ENCODE data around the gene TMEM30A.

The TMEM30A gene

GRCh38 chr6:75283907-75284631 lies 523 bp downstream of the TMEM30A start:
- Histone ChIP-seq H3K4me1 (ENCODE audit: insufficient read depth, poor library complexity, severe bottlenecking) (peaks cover 59% of the 10 kb centered on the region), H3K9me3 (ENCODE audit: severe bottlenecking) (no peaks in the 10 kb centered on the region), H3K4me3 (ENCODE audit: severe bottlenecking) (peak overlapping the region; percentile 85), H3K27me3 (ENCODE audit: insufficient read depth, poor library complexity, severe bottlenecking) (no peaks in the 10 kb centered on the region), H3K27ac (ENCODE audit: poor library complexity, severe bottlenecking) (peak overlapping the region; percentile 40), H3K36me3 (ENCODE audit: low read depth) (no peaks in the 10 kb centered on the region)
- ATAC-seq (ENCODE audit: low read depth) (peak; percentile 25), DNase-seq (ENCODE audit: low spot score) (no peak)
- no peak for TF ChIP-seq CTCF (IDR thresholded peaks at IDR 0.05; ENCODE audit: poor library complexity, severe bottlenecking)

- no peaks in the 10 kb centered on the region for H3K36me3 ChIP-seq (ENCODE audit: low read depth)
- no peak for TF ChIP-seq CTCF (IDR thresholded peaks at IDR 0.05; ENCODE audit: poor library complexity, severe bottlenecking)
- no peak for ATAC-seq (ENCODE audit: low read depth)
- no peak for DNase-seq (ENCODE audit: low spot score)
- H3K27me3 ChIP-seq (ENCODE audit: insufficient read depth, poor library complexity, severe bottlenecking): no peaks in the 10 kb centered on the region
- H3K4me3 ChIP-seq (ENCODE audit: severe bottlenecking): peak overlapping the region; percentile 85
- no peak overlapping the region for H3K27ac ChIP-seq (ENCODE audit: poor library complexity, severe bottlenecking)
- no peaks in the 10 kb centered on the region for H3K9me3 ChIP-seq (ENCODE audit: severe bottlenecking)
- peaks cover 64% of the 10 kb centered on the region for H3K4me1 ChIP-seq (ENCODE audit: insufficient read depth, poor library complexity, severe bottlenecking)
These were observed 1.9 kb downstream of the TMEM30A start for GRCh38 chr6:75282706-75283105.

GRCh38 chr6:75281653-75282052 lies 2.9 kb downstream of the TMEM30A start:
- Histone ChIP-seq H3K36me3 (ENCODE audit: low read depth) (no peaks in the 10 kb centered on the region), H3K4me3 (ENCODE audit: severe bottlenecking) (peak overlapping the region; percentile 85), H3K27ac (ENCODE audit: poor library complexity, severe bottlenecking) (no peak overlapping the region), H3K9me3 (ENCODE audit: severe bottlenecking) (no peaks in the 10 kb centered on the region), H3K4me1 (ENCODE audit: insufficient read depth, poor library complexity, severe bottlenecking) (peaks cover 57% of the 10 kb centered on the region), H3K27me3 (ENCODE audit: insufficient read depth, poor library complexity, severe bottlenecking) (no peaks in the 10 kb centered on the region)
- no peak for ATAC-seq (ENCODE audit: low read depth)
- DNase-seq (ENCODE audit: low spot score): no peak
- TF ChIP-seq CTCF (IDR thresholded peaks at IDR 0.05; ENCODE audit: poor library complexity, severe bottlenecking): no peak

- no peak for DNase-seq (ENCODE audit: low spot score)
- TF ChIP-seq CTCF (IDR thresholded peaks at IDR 0.05; ENCODE audit: poor library complexity, severe bottlenecking): no peak
- Histone ChIP-seq H3K4me1 (ENCODE audit: insufficient read depth, poor library complexity, severe bottlenecking) (peaks cover 58% of the 10 kb centered on the region), H3K27ac (ENCODE audit: poor library complexity, severe bottlenecking) (no peak overlapping the region), H3K9me3 (ENCODE audit: severe bottlenecking) (no peaks in the 10 kb centered on the region), H3K27me3 (ENCODE audit: insufficient read depth, poor library complexity, severe bottlenecking) (no peaks in the 10 kb centered on the region), H3K4me3 (ENCODE audit: severe bottlenecking) (peak overlapping the region; percentile 6), H3K36me3 (ENCODE audit: low read depth) (no peaks in the 10 kb centered on the region)
- ATAC-seq (ENCODE audit: low read depth): no peak
These were observed 4.3 kb downstream of the TMEM30A start for GRCh38 chr6:75280131-75280855.

- Histone ChIP-seq H3K27ac (ENCODE audit: poor library complexity, severe bottlenecking) (peak overlapping the region; percentile 5), H3K4me3 (ENCODE audit: severe bottlenecking) (no peak overlapping the region), H3K27me3 (ENCODE audit: insufficient read depth, poor library complexity, severe bottlenecking) (no peaks in the 10 kb centered on the region), H3K9me3 (ENCODE audit: severe bottlenecking) (no peaks in the 10 kb centered on the region), H3K36me3 (ENCODE audit: low read depth) (peaks cover 2% of the 10 kb centered on the region; the same call in 1 of the 2 replicates), H3K4me1 (ENCODE audit: insufficient read depth, poor library complexity, severe bottlenecking) (peaks cover 67% of the 10 kb centered on the region)
- no peak for TF ChIP-seq CTCF (IDR thresholded peaks at IDR 0.05; ENCODE audit: poor library complexity, severe bottlenecking)
- ATAC-seq (ENCODE audit: low read depth): no peak
- no peak for DNase-seq (ENCODE audit: low spot score)
These were observed 5.2 kb downstream of the TMEM30A start for GRCh38 chr6:75279418-75279817.

Data from RWPE2 (cell line).